SK-N-SH (cell line): Measurements from ENCODE around the gene E2F3. TPM values are rescaled to one million over a fixed set of nuclear protein-coding genes. Genes with fewer than 3 reads are reported as not detected.

Experiments used
- CTCF ChIA-PET: fragments of 300-600, 350-600 bp; formaldehyde crosslinking; extraction: SDS; loops from one replicate; lab custom pipeline; 2021; lab: Yijun Ruan, JAX
- POLR2A ChIA-PET: fragments of 350-600 bp; sonication (Branson Sonifier 250); formaldehyde crosslinking; extraction: SDS; loops from one replicate; lab custom pipeline; 2020; ENCODE audit warnings: antibody characterized with exemption, inconsistent platforms; lab: Yijun Ruan, JAX
- DNase-seq: peaks from one replicate; pipeline ENCODE4 v3.0.0; 2012
- H2AFZ ChIP-seq: fragments of 200-600 bp; sonication (generic); 2 replicates; pipeline ENCODE4 v1.8.1; 2016; ENCODE audit warnings: antibody characterized with exemption, mild to moderate bottlenecking, low read depth
- H3F3A ChIP-seq: fragments of 200-600 bp; sonication (generic); replicated peaks from 2 replicates; pipeline ENCODE3; 2016; ENCODE audit warnings: antibody characterized with exemption, mild to moderate bottlenecking; ENCODE audit not compliant: insufficient read depth
- H3K27ac ChIP-seq, 2 experiments: fragments of 200-500 bp in 1 of 2; fragments of 200-600 bp in 1 of 2; sonication (Bioruptor generic) in 1 of 2; sonication (generic), shearing (Covaris generic) in 1 of 2; 2 replicates each; pipeline versions ENCODE4 v1.5.1 to v1.6.1; 2014 to 2016; ENCODE audit warnings: low read depth in 2 of 2, inconsistent platforms in 1 of 2, low read length in 1 of 2, mild to moderate bottlenecking in 1 of 2, mixed read lengths in 1 of 2
- H3K27me3 ChIP-seq: fragments of 200-600 bp; sonication (generic), shearing (Covaris generic); 2 replicates; pipeline ENCODE4 v1.6.1; 2016; ENCODE audit warnings: mixed run types; ENCODE audit not compliant: insufficient read depth
- H3K36me3 ChIP-seq, 2 experiments: fragments of 200-500 bp in 1 of 2; fragments of 200-600 bp in 1 of 2; sonication (Bioruptor generic) in 1 of 2; sonication (generic) in 1 of 2; replicated peaks in 1 of 2; 2 replicates each; pipeline versions ENCODE3 to v1.5.1; 2014 to 2016; ENCODE audit warnings: low read length in 1 of 2, mild to moderate bottlenecking in 1 of 2; ENCODE audit not compliant: insufficient read depth in 2 of 2, control insufficient read depth in 1 of 2
- H3K4me1 ChIP-seq, 2 experiments: fragments of 200-500 bp in 1 of 2; fragments of 200-600 bp in 1 of 2; sonication (Bioruptor generic) in 1 of 2; sonication (generic), shearing (Covaris generic) in 1 of 2; 2 replicates each; pipeline versions ENCODE4 v1.5.1 to v1.6.1; 2014 to 2016; ENCODE audit warnings: low read depth in 1 of 2, low read length in 1 of 2, mixed run types in 1 of 2; ENCODE audit not compliant: insufficient read depth in 2 of 2, control insufficient read depth in 1 of 2
- H3K4me2 ChIP-seq: fragments of 200-600 bp; sonication (generic), shearing (Covaris generic); 2 replicates; pipeline ENCODE4 v1.6.1; 2017; ENCODE audit warnings: mixed run types
- H3K4me3 ChIP-seq, 2 experiments: fragments of 200-500 bp in 1 of 2; fragments of 200-600 bp in 1 of 2; sonication (Bioruptor generic) in 1 of 2; sonication (generic), shearing (Covaris generic) in 1 of 2; 2 replicates each; pipeline versions ENCODE4 v1.5.1 to v1.8.1; 2014 to 2016; ENCODE audit warnings: low read depth in 2 of 2, inconsistent platforms in 1 of 2, low read length in 1 of 2, mild to moderate bottlenecking in 1 of 2, mixed read lengths in 1 of 2, moderate library complexity in 1 of 2
- H3K79me2 ChIP-seq: fragments of 200-600 bp; sonication (generic); 2 replicates; pipeline ENCODE4 v1.8.1; 2017; ENCODE audit warnings: mild to moderate bottlenecking; ENCODE audit not compliant: insufficient read depth
- H3K9ac ChIP-seq: fragments of 200-600 bp; sonication (generic); 2 replicates; pipeline ENCODE4 v1.6.1; 2017; ENCODE audit warnings: mixed run types
- H3K9me2 ChIP-seq: fragments of 200-600 bp; sonication (generic); 2 replicates; pipeline ENCODE4 v1.6.1; 2017; ENCODE audit warnings: mixed run types
- H3K9me3 ChIP-seq: fragments of 200-600 bp; sonication (generic); 2 replicates; pipeline ENCODE4 v1.6.1; 2017; ENCODE audit warnings: mixed run types, mild to moderate bottlenecking, moderate library complexity
- H4K20me1 ChIP-seq: fragments of 200-600 bp; sonication (generic); 2 replicates; pipeline ENCODE4 v1.6.1; 2017; ENCODE audit warnings: mild to moderate bottlenecking, mixed run types; ENCODE audit not compliant: insufficient read depth
- CHD2 ChIP-seq: fragments of 150-350 bp; IDR thresholded peaks from 2 replicates; pipeline ENCODE4 v1.6.1; 2018; ENCODE audit warnings: low read length; ENCODE audit not compliant: partially characterized antibody
- CTCF ChIP-seq: fragments of 200-600 bp; sonication (generic); IDR thresholded peaks from 2 replicates; pipeline ENCODE4 v1.6.1; 2017; ENCODE audit warnings: antibody characterized with exemption, mild to moderate bottlenecking, moderate library complexity
- ELF1 ChIP-seq: IDR thresholded peaks from 2 replicates; pipeline ENCODE4 v1.4.0; 2012
- EP300 ChIP-seq, 2 experiments: IDR thresholded peaks; 2 replicates each; pipeline versions ENCODE4 v1.4.0 to v1.6.1; 2012; ENCODE audit warnings: borderline replicate concordance in 1 of 2, low read depth in 1 of 2, low read length in 1 of 2
- EZH2phosphoT487 ChIP-seq: fragments of 200-600 bp; sonication (generic); IDR thresholded peaks from 2 replicates; pipeline ENCODE4 v1.6.1; 2017; ENCODE audit warnings: low read depth, mixed run types, mild to moderate bottlenecking, antibody characterized with exemption, moderate library complexity, borderline replicate concordance
- FOSL2 ChIP-seq: IDR thresholded peaks from 2 replicates; pipeline ENCODE4 v1.4.0; 2012; ENCODE audit warnings: low read depth, mild to moderate bottlenecking, moderate library complexity, borderline replicate concordance
- FOXM1 ChIP-seq: IDR thresholded peaks from 2 replicates; pipeline ENCODE4 v1.4.0; 2012; ENCODE audit warnings: low read depth, mild to moderate bottlenecking
- IRF3 ChIP-seq: fragments of 150-350 bp; IDR thresholded peaks from 2 replicates; pipeline ENCODE4 v1.6.1; 2016; ENCODE audit warnings: mild to moderate bottlenecking, low read depth, low read length
- MXI1 ChIP-seq: IDR thresholded peaks from 2 replicates; pipeline ENCODE4 v1.6.1; 2012; ENCODE audit warnings: mild to moderate bottlenecking, low read depth, low read length, improper control_type of control experiment
- NRF1 ChIP-seq: IDR thresholded peaks from 2 replicates; pipeline ENCODE4 v1.6.1; 2012; ENCODE audit warnings: low read depth, mild to moderate bottlenecking, low read length
- POLR2AphosphoS5 ChIP-seq: IDR thresholded peaks from 2 replicates; pipeline ENCODE4 v1.6.1; 2012; ENCODE audit warnings: low read depth, low read length
- RAD21 ChIP-seq: IDR thresholded peaks from 2 replicates; pipeline ENCODE4 v1.6.1; 2012; ENCODE audit warnings: mild to moderate bottlenecking, low read length
- RFX5 ChIP-seq: IDR thresholded peaks from 2 replicates; pipeline ENCODE4 v1.6.1; 2012; ENCODE audit warnings: mild to moderate bottlenecking, improper control_type of control experiment, low read length
- RXRA ChIP-seq: IDR thresholded peaks from 2 replicates; pipeline ENCODE4 v1.4.0; 2012; ENCODE audit warnings: low read depth, mild to moderate bottlenecking, borderline replicate concordance
- SMC3 ChIP-seq: IDR thresholded peaks from 2 replicates; pipeline ENCODE4 v1.6.1; 2012; ENCODE audit warnings: low read depth, low read length, improper control_type of control experiment
- TEAD4 ChIP-seq: IDR thresholded peaks from 2 replicates; pipeline ENCODE4 v1.4.0; 2012; ENCODE audit warnings: mild to moderate bottlenecking, borderline replicate concordance; ENCODE audit not compliant: insufficient read depth
- YY1 ChIP-seq: IDR thresholded peaks from 2 replicates; pipeline ENCODE4 v1.4.0; 2012; ENCODE audit warnings: low read depth, mild to moderate bottlenecking
- WGBS: methylation state at CpG from one replicate; pipeline ENCODE4 v1.1.6; 2017; ENCODE audit warnings: low lambda C conversion rate; 5-methylcytosine and 5-hydroxymethylcytosine counted together
- polyA plus RNA-seq, 3 experiments: library from polyadenylated mRNA; depleted of rRNA; stranded (reverse); fragments of >200 nt; gene quantifications; 2 replicates each; pipeline ENCODE4 v1.2.3, GENCODE V29; 2012
- TF ChIP-seq, protein P1 (sequence below): IDR thresholded peaks from 2 replicates; pipeline ENCODE4; 2012
- TF ChIP-seq, protein P2 (sequence below): IDR thresholded peaks from 2 replicates; pipeline ENCODE4 v1.4.0; 2012; ENCODE audit warnings: low read depth, borderline replicate concordance
- TF ChIP-seq, protein P3 (sequence below): IDR thresholded peaks from 2 replicates; pipeline ENCODE4 v1.6.1; 2012; ENCODE audit warnings: mild to moderate bottlenecking, low read depth, low read length, moderate library complexity

Gene E2F3
- polyA plus RNA-seq, 1 of the 3 experiments (the other 2 are of a cell fraction): 12.7 TPM

DNA sequence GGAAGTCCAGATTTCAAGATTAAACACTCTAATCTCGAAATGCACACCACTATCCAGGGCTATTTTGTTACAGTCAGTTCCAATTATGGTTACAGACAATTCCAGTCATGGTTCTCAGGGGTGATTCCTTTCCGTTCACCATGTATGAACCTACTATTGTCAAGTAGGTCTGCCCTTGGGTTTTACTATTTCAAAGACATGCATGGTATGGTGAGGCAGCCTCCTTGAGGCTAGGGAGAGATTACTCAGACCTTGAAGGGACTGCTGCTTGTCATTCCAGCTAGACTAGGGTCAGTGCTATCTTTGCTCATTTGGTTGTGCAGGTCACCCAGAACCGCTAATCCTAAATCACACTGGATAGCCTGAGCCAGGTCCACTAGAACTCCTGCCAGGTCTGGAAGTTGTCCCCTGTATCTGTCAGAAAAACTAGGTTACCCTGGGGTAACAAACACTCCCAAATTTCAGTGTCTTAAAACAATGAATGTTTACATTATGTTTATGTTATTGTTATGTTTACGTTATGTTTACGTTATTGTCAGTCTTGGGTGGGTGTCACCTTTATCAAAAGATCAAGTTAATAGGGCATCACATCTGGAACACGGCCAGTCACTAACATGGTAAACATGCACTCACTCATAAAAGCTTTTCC, 41.1 kb upstream of the E2F3 start:
- ChIA-PET POLR2A (no interaction called here), CTCF (no interaction called here)
- 24% methylated on average over 6 of the region's 6 CpGs for WGBS
- Histone ChIP-seq H3K4me2 (no peak overlapping the region), H3K9me3 (no peaks in the 10 kb centered on the region), H3K27me3 (no peaks in the 10 kb centered on the region; the same call in 1 of the 2 replicates), H3K27ac (no peak overlapping the region), H3K36me3 (no peaks in the 10 kb centered on the region), H3K79me2 (no peaks in the 10 kb centered on the region), H3K9me2 (no peaks in the 10 kb centered on the region), H2AFZ (no peak overlapping the region)
- DNase-seq: no peak
- no peak for TF ChIP-seq FOXM1
- TF ChIP-seq SMC3: no peak
- TF ChIP-seq, protein P1, sequence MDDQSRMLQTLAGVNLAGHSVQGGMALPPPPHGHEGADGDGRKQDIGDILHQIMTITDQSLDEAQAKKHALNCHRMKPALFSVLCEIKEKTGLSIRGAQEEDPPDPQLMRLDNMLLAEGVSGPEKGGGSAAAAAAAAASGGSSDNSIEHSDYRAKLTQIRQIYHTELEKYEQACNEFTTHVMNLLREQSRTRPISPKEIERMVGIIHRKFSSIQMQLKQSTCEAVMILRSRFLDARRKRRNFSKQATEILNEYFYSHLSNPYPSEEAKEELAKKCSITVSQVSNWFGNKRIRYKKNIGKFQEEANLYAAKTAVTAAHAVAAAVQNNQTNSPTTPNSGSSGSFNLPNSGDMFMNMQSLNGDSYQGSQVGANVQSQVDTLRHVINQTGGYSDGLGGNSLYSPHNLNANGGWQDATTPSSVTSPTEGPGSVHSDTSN: no peak
- TF ChIP-seq CHD2: no peak
- TF ChIP-seq, protein P2, sequence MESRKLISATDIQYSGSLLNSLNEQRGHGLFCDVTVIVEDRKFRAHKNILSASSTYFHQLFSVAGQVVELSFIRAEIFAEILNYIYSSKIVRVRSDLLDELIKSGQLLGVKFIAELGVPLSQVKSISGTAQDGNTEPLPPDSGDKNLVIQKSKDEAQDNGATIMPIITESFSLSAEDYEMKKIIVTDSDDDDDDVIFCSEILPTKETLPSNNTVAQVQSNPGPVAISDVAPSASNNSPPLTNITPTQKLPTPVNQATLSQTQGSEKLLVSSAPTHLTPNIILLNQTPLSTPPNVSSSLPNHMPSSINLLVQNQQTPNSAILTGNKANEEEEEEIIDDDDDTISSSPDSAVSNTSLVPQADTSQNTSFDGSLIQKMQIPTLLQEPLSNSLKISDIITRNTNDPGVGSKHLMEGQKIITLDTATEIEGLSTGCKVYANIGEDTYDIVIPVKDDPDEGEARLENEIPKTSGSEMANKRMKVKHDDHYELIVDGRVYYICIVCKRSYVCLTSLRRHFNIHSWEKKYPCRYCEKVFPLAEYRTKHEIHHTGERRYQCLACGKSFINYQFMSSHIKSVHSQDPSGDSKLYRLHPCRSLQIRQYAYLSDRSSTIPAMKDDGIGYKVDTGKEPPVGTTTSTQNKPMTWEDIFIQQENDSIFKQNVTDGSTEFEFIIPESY: no peak
- no peak for TF ChIP-seq CTCF
- TF ChIP-seq EP300 (IDR thresholded peaks at IDR 0.05; ENCODE audit: borderline replicate concordance in 1 of 2, low read depth in 1 of 2, low read length in 1 of 2): no peak
- TF ChIP-seq RXRA: no peak
- no peak for TF ChIP-seq EZH2phosphoT487
- no peak for TF ChIP-seq TEAD4
- no peak for TF ChIP-seq RAD21
- TF ChIP-seq POLR2AphosphoS5: no peak
- no peak for TF ChIP-seq MXI1
- no peak for TF ChIP-seq IRF3
- TF ChIP-seq YY1: no peak
- TF ChIP-seq, protein P3, sequence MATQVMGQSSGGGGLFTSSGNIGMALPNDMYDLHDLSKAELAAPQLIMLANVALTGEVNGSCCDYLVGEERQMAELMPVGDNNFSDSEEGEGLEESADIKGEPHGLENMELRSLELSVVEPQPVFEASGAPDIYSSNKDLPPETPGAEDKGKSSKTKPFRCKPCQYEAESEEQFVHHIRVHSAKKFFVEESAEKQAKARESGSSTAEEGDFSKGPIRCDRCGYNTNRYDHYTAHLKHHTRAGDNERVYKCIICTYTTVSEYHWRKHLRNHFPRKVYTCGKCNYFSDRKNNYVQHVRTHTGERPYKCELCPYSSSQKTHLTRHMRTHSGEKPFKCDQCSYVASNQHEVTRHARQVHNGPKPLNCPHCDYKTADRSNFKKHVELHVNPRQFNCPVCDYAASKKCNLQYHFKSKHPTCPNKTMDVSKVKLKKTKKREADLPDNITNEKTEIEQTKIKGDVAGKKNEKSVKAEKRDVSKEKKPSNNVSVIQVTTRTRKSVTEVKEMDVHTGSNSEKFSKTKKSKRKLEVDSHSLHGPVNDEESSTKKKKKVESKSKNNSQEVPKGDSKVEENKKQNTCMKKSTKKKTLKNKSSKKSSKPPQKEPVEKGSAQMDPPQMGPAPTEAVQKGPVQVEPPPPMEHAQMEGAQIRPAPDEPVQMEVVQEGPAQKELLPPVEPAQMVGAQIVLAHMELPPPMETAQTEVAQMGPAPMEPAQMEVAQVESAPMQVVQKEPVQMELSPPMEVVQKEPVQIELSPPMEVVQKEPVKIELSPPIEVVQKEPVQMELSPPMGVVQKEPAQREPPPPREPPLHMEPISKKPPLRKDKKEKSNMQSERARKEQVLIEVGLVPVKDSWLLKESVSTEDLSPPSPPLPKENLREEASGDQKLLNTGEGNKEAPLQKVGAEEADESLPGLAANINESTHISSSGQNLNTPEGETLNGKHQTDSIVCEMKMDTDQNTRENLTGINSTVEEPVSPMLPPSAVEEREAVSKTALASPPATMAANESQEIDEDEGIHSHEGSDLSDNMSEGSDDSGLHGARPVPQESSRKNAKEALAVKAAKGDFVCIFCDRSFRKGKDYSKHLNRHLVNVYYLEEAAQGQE: no peak
- TF ChIP-seq FOSL2: no peak
- no peak for TF ChIP-seq NRF1
- no peak for TF ChIP-seq ELF1
- TF ChIP-seq RFX5: no peak
- TF ChIP-seq, all 33 proteins: peak for 0
- no peak overlapping the region for H3K9ac ChIP-seq
- H3F3A ChIP-seq: no peaks in the 10 kb centered on the region
- H4K20me1 ChIP-seq: no peaks in the 10 kb centered on the region
- no peak overlapping the region for H3K4me3 ChIP-seq
- H3K4me1 ChIP-seq: no peaks in the 10 kb centered on the region
